GM10248 (cell line): Measurements from ENCODE around the gene IGFN1.

Source experiments
- CTCF ChIA-PET: fragments of 300-600 bp; sonication (Branson Sonifier 250); formaldehyde crosslinking; extraction: SDS; loops from one replicate; lab custom pipeline; 2021; ENCODE audit warnings: antibody characterized with exemption; lab: Yijun Ruan, JAX
- POLR2A ChIA-PET: fragments of 350-650 bp; sonication (Branson Sonifier 250); formaldehyde crosslinking; extraction: SDS; loops from one replicate; lab custom pipeline; 2020; ENCODE audit warnings: antibody characterized with exemption; lab: Yijun Ruan, JAX
- DNase-seq: peaks from one replicate; pipeline ENCODE4 v3.0.0; 2012; ENCODE audit errors: extremely low spot score
- CTCF ChIP-seq: IDR thresholded peaks from 2 replicates; pipeline ENCODE4 v1.5.1; 2012; ENCODE audit warnings: mild to moderate bottlenecking, low read depth; ENCODE audit errors: extremely low read depth, missing control alignments, control extremely low read depth

Gene IGFN1

GRCh38 chr1:201265756-201266155, 75.1 kb downstream of the IGFN1 start:
- TF ChIP-seq CTCF: no peak
- CTCF ChIA-PET: interaction anchor here (0.9 to 1.2 kb wide), 2 partner anchors 53 to 95 kb away, joined by 3 read pairs; no protein-coding TSS in a partner anchor
- POLR2A ChIA-PET: no interaction called here
- DNase-seq: no peak

- no peak for DNase-seq
- CTCF ChIA-PET: interaction anchor here (1.2 to 1.7 kb wide), 2 partner anchors 12 to 94 kb away, joined by 3 to 7 read pairs; no protein-coding TSS in a partner anchor
- TF ChIP-seq CTCF: no peak
- POLR2A ChIA-PET: no interaction called here
Observed at GRCh38 chr1:201266276-201266675, 75.7 kb downstream of the IGFN1 start.

- DNase-seq: no peak
- no peak for TF ChIP-seq CTCF
- ChIA-PET CTCF (interaction anchor here (1.2 to 1.7 kb wide), 2 partner anchors 12 to 94 kb away, joined by 3 to 7 read pairs; no protein-coding TSS in a partner anchor), POLR2A (no interaction called here)
Observed at GRCh38 chr1:201266774-201267173, 76.2 kb downstream of the IGFN1 start.

GRCh38 chr1:201267481-201268229, 77.0 kb downstream of the IGFN1 start:
- CTCF ChIA-PET: interaction anchor here (1.7 kb wide), 1 partner anchor 13 kb away, joined by 7 read pairs; no protein-coding TSS in a partner anchor
- POLR2A ChIA-PET: no interaction called here
- no peak for DNase-seq
- TF ChIP-seq CTCF: no peak

- ChIA-PET CTCF (interaction anchor here (0.6 kb wide), 1 partner anchor 17 kb away, joined by 3 read pairs; no protein-coding TSS in a partner anchor), POLR2A (no interaction called here)
- TF ChIP-seq CTCF: no peak
- no peak for DNase-seq
Observed at GRCh38 chr1:201268604-201269151, 78.1 kb downstream of the IGFN1 start.

- no peak for TF ChIP-seq CTCF
- DNase-seq: no peak
- POLR2A ChIA-PET: no interaction called here
- CTCF ChIA-PET: interaction anchor here (1.1 kb wide), 1 partner anchor 15 kb away, joined by 5 read pairs; no protein-coding TSS in a partner anchor
Observed at GRCh38 chr1:201269281-201269680, 78.7 kb downstream of the IGFN1 start.
